Measurements from ENCODE around the gene SERINC5.

DNA sequence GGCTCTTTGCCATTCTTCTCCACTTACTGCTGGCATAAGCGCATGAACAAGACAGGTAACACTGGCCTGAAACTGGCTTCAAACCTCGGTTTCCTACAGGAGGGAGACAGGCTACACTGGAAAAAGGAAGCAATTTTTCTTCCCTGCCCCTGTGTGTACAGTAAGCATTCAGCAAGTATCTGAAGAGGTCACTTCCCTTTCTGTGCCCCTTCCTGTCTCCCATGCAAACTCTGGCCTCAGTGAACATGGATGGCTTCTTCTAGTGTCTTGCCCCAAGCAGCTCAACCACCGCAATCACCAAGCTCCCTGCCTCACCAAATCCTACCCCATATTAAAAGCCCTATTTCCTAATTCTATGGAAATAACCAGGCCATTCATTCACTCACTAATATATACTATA, 42.4 kb downstream of the SERINC5 start:
- TF ChIP-seq, protein P1, sequence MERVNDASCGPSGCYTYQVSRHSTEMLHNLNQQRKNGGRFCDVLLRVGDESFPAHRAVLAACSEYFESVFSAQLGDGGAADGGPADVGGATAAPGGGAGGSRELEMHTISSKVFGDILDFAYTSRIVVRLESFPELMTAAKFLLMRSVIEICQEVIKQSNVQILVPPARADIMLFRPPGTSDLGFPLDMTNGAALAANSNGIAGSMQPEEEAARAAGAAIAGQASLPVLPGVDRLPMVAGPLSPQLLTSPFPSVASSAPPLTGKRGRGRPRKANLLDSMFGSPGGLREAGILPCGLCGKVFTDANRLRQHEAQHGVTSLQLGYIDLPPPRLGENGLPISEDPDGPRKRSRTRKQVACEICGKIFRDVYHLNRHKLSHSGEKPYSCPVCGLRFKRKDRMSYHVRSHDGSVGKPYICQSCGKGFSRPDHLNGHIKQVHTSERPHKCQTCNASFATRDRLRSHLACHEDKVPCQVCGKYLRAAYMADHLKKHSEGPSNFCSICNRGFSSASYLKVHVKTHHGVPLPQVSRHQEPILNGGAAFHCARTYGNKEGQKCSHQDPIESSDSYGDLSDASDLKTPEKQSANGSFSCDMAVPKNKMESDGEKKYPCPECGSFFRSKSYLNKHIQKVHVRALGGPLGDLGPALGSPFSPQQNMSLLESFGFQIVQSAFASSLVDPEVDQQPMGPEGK (CRISPR knock-in tag; IDR thresholded peaks at IDR 0.05; ENCODE audit: borderline replicate concordance), result no peak
- TF ChIP-seq ZFP30 (CRISPR knock-in tag; IDR thresholded peaks at IDR 0.05), result no peak
- no peak for TF ChIP-seq ZNF565 (CRISPR knock-in tag; conservative IDR thresholded peaks at IDR 0.05; ENCODE audit: low read depth)

Measured in SK-N-SH treated with all-trans-retinoic acid at 6 μM for 48 hours (cell line).